ENCODE measurements around the gene CDS2.

Gene CDS2

GRCh38 chr20:5172167-5172601, 45.4 kb downstream of the CDS2 start:
- H3K4me1 ChIP-seq (ENCODE audit: insufficient read depth, low read length): peaks cover 52% of the 10 kb centered on the region
- H3K9me3 ChIP-seq (ENCODE audit: control insufficient read depth, insufficient read depth, low read length): no peaks in the 10 kb centered on the region
- H3K36me3 ChIP-seq (ENCODE audit: insufficient read depth, low read length): peaks cover 6% of the 10 kb centered on the region; the same call in 1 of the 2 replicates
- H3K9ac ChIP-seq (ENCODE audit: low read depth, low read length): no peak overlapping the region

- peaks cover 6% of the 10 kb centered on the region; the same call in 1 of the 2 replicates for H3K36me3 ChIP-seq (ENCODE audit: insufficient read depth, low read length)
- no peak overlapping the region for H3K9ac ChIP-seq (ENCODE audit: low read depth, low read length)
- H3K4me1 ChIP-seq (ENCODE audit: insufficient read depth, low read length): peaks cover 59% of the 10 kb centered on the region
- no peaks in the 10 kb centered on the region for H3K9me3 ChIP-seq (ENCODE audit: control insufficient read depth, insufficient read depth, low read length)
Observed at GRCh38 chr20:5172903-5173463, 46.2 kb downstream of the CDS2 start.

GRCh38 chr20:5173751-5174150, 46.9 kb downstream of the CDS2 start:
- H3K4me1 ChIP-seq (ENCODE audit: insufficient read depth, low read length): peaks cover 62% of the 10 kb centered on the region
- H3K36me3 ChIP-seq (ENCODE audit: insufficient read depth, low read length): peaks cover 6% of the 10 kb centered on the region; the same call in 1 of the 2 replicates
- H3K9me3 ChIP-seq (ENCODE audit: control insufficient read depth, insufficient read depth, low read length): no peaks in the 10 kb centered on the region
- no peak overlapping the region for H3K9ac ChIP-seq (ENCODE audit: low read depth, low read length)

GRCh38 chr20:5177071-5177470, 50.3 kb downstream of the CDS2 start:
- peaks cover 11% of the 10 kb centered on the region; the same call in 1 of the 2 replicates for H3K36me3 ChIP-seq (ENCODE audit: insufficient read depth, low read length)
- no peaks in the 10 kb centered on the region for H3K9me3 ChIP-seq (ENCODE audit: control insufficient read depth, insufficient read depth, low read length)
- H3K9ac ChIP-seq (ENCODE audit: low read depth, low read length): no peak overlapping the region
- H3K4me1 ChIP-seq (ENCODE audit: insufficient read depth, low read length): peaks cover 37% of the 10 kb centered on the region

GRCh38 chr20:5178046-5178445, 51.2 kb downstream of the CDS2 start:
- H3K9ac ChIP-seq (ENCODE audit: low read depth, low read length): no peak overlapping the region
- peaks cover 37% of the 10 kb centered on the region for H3K4me1 ChIP-seq (ENCODE audit: insufficient read depth, low read length)
- H3K9me3 ChIP-seq (ENCODE audit: control insufficient read depth, insufficient read depth, low read length): no peaks in the 10 kb centered on the region
- peaks cover 11% of the 10 kb centered on the region; the same call in 1 of the 2 replicates for H3K36me3 ChIP-seq (ENCODE audit: insufficient read depth, low read length)

GRCh38 chr20:5180421-5180820, 53.6 kb downstream of the CDS2 start:
- peaks cover 30% of the 10 kb centered on the region for H3K4me1 ChIP-seq (ENCODE audit: insufficient read depth, low read length)

GRCh38 chr20:5180933-5181332, 54.1 kb downstream of the CDS2 start:
- peaks cover 8% of the 10 kb centered on the region; the same call in 1 of the 2 replicates for H3K36me3 ChIP-seq (ENCODE audit: insufficient read depth, low read length)
- H3K4me1 ChIP-seq (ENCODE audit: insufficient read depth, low read length): peaks cover 26% of the 10 kb centered on the region
- no peaks in the 10 kb centered on the region for H3K9me3 ChIP-seq (ENCODE audit: control insufficient read depth, insufficient read depth, low read length)
- no peak overlapping the region for H3K9ac ChIP-seq (ENCODE audit: low read depth, low read length)

More at GRCh38 chr20:5180421-5180820, 53.6 kb downstream of the CDS2 start:
- Histone ChIP-seq H3K9me3 (ENCODE audit: control insufficient read depth, insufficient read depth, low read length) (no peaks in the 10 kb centered on the region), H3K36me3 (ENCODE audit: insufficient read depth, low read length) (peaks cover 8% of the 10 kb centered on the region; the same call in 1 of the 2 replicates), H3K9ac (ENCODE audit: low read depth, low read length) (no peak overlapping the region)

GRCh38 chr20:5181492-5181891, 54.7 kb downstream of the CDS2 start:
- Histone ChIP-seq H3K9me3 (ENCODE audit: control insufficient read depth, insufficient read depth, low read length) (no peaks in the 10 kb centered on the region), H3K4me1 (ENCODE audit: insufficient read depth, low read length) (peaks cover 21% of the 10 kb centered on the region), H3K36me3 (ENCODE audit: insufficient read depth, low read length) (peaks cover 6% of the 10 kb centered on the region; the same call in 1 of the 2 replicates), H3K9ac (ENCODE audit: low read depth, low read length) (no peak overlapping the region)

- Histone ChIP-seq H3K9me3 (ENCODE audit: control insufficient read depth, insufficient read depth, low read length) (no peaks in the 10 kb centered on the region), H3K4me1 (ENCODE audit: insufficient read depth, low read length) (peaks cover 16% of the 10 kb centered on the region), H3K9ac (ENCODE audit: low read depth, low read length) (no peak overlapping the region), H3K36me3 (ENCODE audit: insufficient read depth, low read length) (peaks cover 5% of the 10 kb centered on the region)
Observed at GRCh38 chr20:5181958-5182357, 55.1 kb downstream of the CDS2 start.

GRCh38 chr20:5182615-5183254, 55.9 kb downstream of the CDS2 start:
- Histone ChIP-seq H3K9me3 (ENCODE audit: control insufficient read depth, insufficient read depth, low read length) (no peaks in the 10 kb centered on the region), H3K9ac (ENCODE audit: low read depth, low read length) (no peak overlapping the region), H3K36me3 (ENCODE audit: insufficient read depth, low read length) (peaks cover 7% of the 10 kb centered on the region), H3K4me1 (ENCODE audit: insufficient read depth, low read length) (peaks cover 9% of the 10 kb centered on the region; the same call in 1 of the 2 replicates)

GRCh38 chr20:5183731-5184474, 57.1 kb downstream of the CDS2 start:
- H3K9ac ChIP-seq (ENCODE audit: low read depth, low read length): no peak overlapping the region
- no peaks in the 10 kb centered on the region for H3K4me1 ChIP-seq (ENCODE audit: insufficient read depth, low read length)
- no peaks in the 10 kb centered on the region for H3K9me3 ChIP-seq (ENCODE audit: control insufficient read depth, insufficient read depth, low read length)
- H3K36me3 ChIP-seq (ENCODE audit: insufficient read depth, low read length): peaks cover 7% of the 10 kb centered on the region

GRCh38 chr20:5184684-5185083, 57.9 kb downstream of the CDS2 start:
- Histone ChIP-seq H3K4me1 (ENCODE audit: insufficient read depth, low read length) (no peaks in the 10 kb centered on the region), H3K9me3 (ENCODE audit: control insufficient read depth, insufficient read depth, low read length) (no peaks in the 10 kb centered on the region), H3K36me3 (ENCODE audit: insufficient read depth, low read length) (peaks cover 8% of the 10 kb centered on the region), H3K9ac (ENCODE audit: low read depth, low read length) (no peak overlapping the region)

- H3K9me3 ChIP-seq (ENCODE audit: control insufficient read depth, insufficient read depth, low read length): no peaks in the 10 kb centered on the region
- peaks cover 8% of the 10 kb centered on the region; the same call in 1 of the 2 replicates for H3K4me1 ChIP-seq (ENCODE audit: insufficient read depth, low read length)
- peaks cover 5% of the 10 kb centered on the region for H3K36me3 ChIP-seq (ENCODE audit: insufficient read depth, low read length)
- H3K9ac ChIP-seq (ENCODE audit: low read depth, low read length): no peak overlapping the region
Observed at GRCh38 chr20:5187122-5187521, 60.3 kb downstream of the CDS2 start.

GRCh38 chr20:5188736-5189135, 61.9 kb downstream of the CDS2 start:
- H3K36me3 ChIP-seq (ENCODE audit: insufficient read depth, low read length): peaks cover 5% of the 10 kb centered on the region
- H3K9ac ChIP-seq (ENCODE audit: low read depth, low read length): no peak overlapping the region

More at GRCh38 chr20:5188736-5189135, 61.9 kb downstream of the CDS2 start:
- H3K4me1 ChIP-seq (ENCODE audit: insufficient read depth, low read length): peaks cover 9% of the 10 kb centered on the region; the same call in 1 of the 2 replicates
- H3K9me3 ChIP-seq (ENCODE audit: control insufficient read depth, insufficient read depth, low read length): no peaks in the 10 kb centered on the region
